A549 treated with AZD2906 at 1 μM for 4 hours (cell line): Measurements from ENCODE around the gene WDSUB1. TPM values are rescaled to one million over a fixed set of nuclear protein-coding genes. Genes with fewer than 3 reads are reported as not detected.

Experiments
- total RNA-seq: library from RNA; stranded (reverse); fragments of 200-300 nt; extraction: Qiagen RNA extraction; gene quantifications from 5 replicates; pipeline ENCODE4 v1.2.3, GENCODE V29; 2022

The WDSUB1 gene
- total RNA-seq: 7.1 to 8.1 TPM (median 7.3 TPM) in 5 replicates

GRCh38 chr2:159285929-159286708 lies at the start of gene WDSUB1:
TSS of gene WDSUB1 (minus strand) at chr2:159286703. CDS start at chr2:159283069, 3,634 bp downstream.

